ENCODE data around the gene GOLGA6D. TPM values are rescaled to one million over a fixed set of nuclear protein-coding genes. Genes with fewer than 3 reads are reported as not detected.
"Not testable (repeated sequence)": the region's sequence is repeated elsewhere in the genome, so short reads cannot be mapped to it uniquely, and the experiment has no call there.

Gene GOLGA6D

GRCh38 chr15:75339531-75340240 lies 57.1 kb downstream of the GOLGA6D start:
- no peak overlapping the region for H3K4ac ChIP-seq (ENCODE audit: low read depth in 1 of 2, low read length in 2 of 2)
- no peak overlapping the region for H3K4me3 ChIP-seq (ENCODE audit: insufficient read depth in 1 of 2, low read depth in 1 of 2, low read length in 2 of 2)
- H3K18ac ChIP-seq (ENCODE audit: low read depth in 1 of 2, low read length in 2 of 2) = no peak overlapping the region
- H4K91ac ChIP-seq (ENCODE audit: low read length) = no peak overlapping the region
- H3K14ac ChIP-seq (ENCODE audit: low read length in 2 of 2) = no peak overlapping the region
- H3K9me3 ChIP-seq (ENCODE audit: control insufficient read depth, low read length) = no peaks in the 10 kb centered on the region
- no peak for DNase-seq
- peaks cover 15% of the 10 kb centered on the region for H3K79me1 ChIP-seq (replicated peaks; ENCODE audit: low read length, poor library complexity, severe bottlenecking)
- H3K27me3 ChIP-seq (ENCODE audit: control insufficient read depth in 1 of 2, insufficient read depth in 1 of 2, low read length in 2 of 2) = no peaks in the 10 kb centered on the region
- H2BK12ac ChIP-seq (ENCODE audit: low read length in 2 of 2) = no peak overlapping the region
- H3K9ac ChIP-seq (ENCODE audit: low read length) = no peak overlapping the region
- WGBS = 96% methylated on average over 12 of the region's 13 CpGs
- no peak overlapping the region for H2AFZ ChIP-seq (ENCODE audit: low read depth, low read length)
- H2BK15ac ChIP-seq (ENCODE audit: low read depth, poor library complexity, severe bottlenecking) = no peak overlapping the region
- H2AK5ac ChIP-seq (ENCODE audit: low read length, severe bottlenecking) = no peak overlapping the region
- no peak overlapping the region for H2BK5ac ChIP-seq (ENCODE audit: low read depth, low read length, poor library complexity, severe bottlenecking)
- no peak overlapping the region for H3K4me2 ChIP-seq (ENCODE audit: low read length, poor library complexity, severe bottlenecking)
- no peak overlapping the region for H4K8ac ChIP-seq (ENCODE audit: low read length)
- H3K23ac ChIP-seq (ENCODE audit: low read length in 2 of 2) = no peak overlapping the region
- H3K36me3 ChIP-seq (ENCODE audit: control insufficient read depth in 1 of 2, insufficient read depth in 2 of 2, low read depth in 1 of 2, low read length in 2 of 2) = peaks cover 28 to 34% of the 10 kb centered on the region in 2 experiments
- no peak overlapping the region for H2BK120ac ChIP-seq (ENCODE audit: low read depth, low read length)
- no peak overlapping the region for H3K27ac ChIP-seq (ENCODE audit: low read length, poor library complexity, severe bottlenecking)
- H3K4me1 ChIP-seq (ENCODE audit: control insufficient read depth, insufficient read depth, low read depth, low read length) = peaks cover 13% of the 10 kb centered on the region

- 94% methylated on average over 6 of the region's 6 CpGs for WGBS
- Histone ChIP-seq H3K4me1 (ENCODE audit: control insufficient read depth, insufficient read depth, low read depth, low read length) (peaks cover 15% of the 10 kb centered on the region), H3K23ac (ENCODE audit: low read length in 2 of 2) (no peak overlapping the region), H4K8ac (ENCODE audit: low read length) (no peak overlapping the region), H3K4me2 (ENCODE audit: low read length, poor library complexity, severe bottlenecking) (no peak overlapping the region), H3K9ac (ENCODE audit: low read length) (no peak overlapping the region), H3K79me1 (replicated peaks; ENCODE audit: low read length, poor library complexity, severe bottlenecking) (peaks cover 7% of the 10 kb centered on the region), H2BK12ac (ENCODE audit: low read length in 2 of 2) (no peak overlapping the region), H3K9me3 (ENCODE audit: control insufficient read depth, low read length) (no peaks in the 10 kb centered on the region), H2BK15ac (ENCODE audit: low read depth, poor library complexity, severe bottlenecking) (no peak overlapping the region), H3K18ac (ENCODE audit: low read depth in 1 of 2, low read length in 2 of 2) (no peak overlapping the region), H4K91ac (ENCODE audit: low read length) (no peak overlapping the region), H2AK5ac (ENCODE audit: low read length, severe bottlenecking) (no peak overlapping the region), H3K14ac (ENCODE audit: low read length in 2 of 2) (no peak overlapping the region), H2BK5ac (ENCODE audit: low read depth, low read length, poor library complexity, severe bottlenecking) (no peak overlapping the region), H3K4me3 (ENCODE audit: insufficient read depth in 1 of 2, low read depth in 1 of 2, low read length in 2 of 2) (no peak overlapping the region), H2BK120ac (ENCODE audit: low read depth, low read length) (no peak overlapping the region), H3K36me3 (ENCODE audit: control insufficient read depth in 1 of 2, insufficient read depth in 2 of 2, low read depth in 1 of 2, low read length in 2 of 2) (peaks cover 28 to 34% of the 10 kb centered on the region in 2 experiments), H3K27ac (ENCODE audit: low read length, poor library complexity, severe bottlenecking) (no peak overlapping the region), H3K27me3 (ENCODE audit: control insufficient read depth in 1 of 2, insufficient read depth in 1 of 2, low read length in 2 of 2) (peaks cover 0 to 4% of the 10 kb centered on the region in 2 experiments), H3K4ac (ENCODE audit: low read depth in 1 of 2, low read length in 2 of 2) (no peak overlapping the region), H2AFZ (ENCODE audit: low read depth, low read length) (no peak overlapping the region)
- DNase-seq = no peak
These were observed 59.6 kb downstream of the GOLGA6D start for GRCh38 chr15:75342221-75342620.

GRCh38 chr15:75343953-75344352 lies 61.3 kb downstream of the GOLGA6D start:
- not testable (repeated sequence) for H4K8ac ChIP-seq (ENCODE audit: low read length); H2AFZ ChIP-seq (ENCODE audit: low read depth, low read length); H3K4me2 ChIP-seq (ENCODE audit: low read length, poor library complexity, severe bottlenecking); H3K14ac ChIP-seq (ENCODE audit: low read length in 2 of 2); H2AK5ac ChIP-seq (ENCODE audit: low read length, severe bottlenecking); H2BK12ac ChIP-seq (ENCODE audit: low read length in 2 of 2); H3K27ac ChIP-seq (ENCODE audit: low read length, poor library complexity, severe bottlenecking); H4K91ac ChIP-seq (ENCODE audit: low read length); H3K9me3 ChIP-seq (ENCODE audit: control insufficient read depth, low read length); H2BK120ac ChIP-seq (ENCODE audit: low read depth, low read length); H3K18ac ChIP-seq (ENCODE audit: low read depth in 1 of 2, low read length in 2 of 2); H2BK15ac ChIP-seq (ENCODE audit: low read depth, poor library complexity, severe bottlenecking); H3K4ac ChIP-seq (ENCODE audit: low read depth in 1 of 2, low read length in 2 of 2); H3K9ac ChIP-seq (ENCODE audit: low read length); H3K23ac ChIP-seq (ENCODE audit: low read length in 2 of 2); DNase-seq; H3K4me3 ChIP-seq (ENCODE audit: insufficient read depth in 1 of 2, low read depth in 1 of 2, low read length in 2 of 2); H2BK5ac ChIP-seq (ENCODE audit: low read depth, low read length, poor library complexity, severe bottlenecking); H3K27me3 ChIP-seq (ENCODE audit: control insufficient read depth in 1 of 2, insufficient read depth in 1 of 2, low read length in 2 of 2); H3K79me1 ChIP-seq (replicated peaks; ENCODE audit: low read length, poor library complexity, severe bottlenecking)
- WGBS = 80% methylated on average over 7 of the region's 8 CpGs
- Histone ChIP-seq H3K4me1 (ENCODE audit: control insufficient read depth, insufficient read depth, low read depth, low read length) (peaks cover 19% of the 10 kb centered on the region), H3K36me3 (ENCODE audit: control insufficient read depth in 1 of 2, insufficient read depth in 2 of 2, low read depth in 1 of 2, low read length in 2 of 2) (peaks cover 23 to 27% of the 10 kb centered on the region in 2 experiments)

Small RNA genes lying within 50 kb of the gene (small RNA-seq; reads per million reads assigned to genes)
- gene AC068338.1 (ENCODE audit: low read depth) (not detected), gene RN7SL327P (ENCODE audit: low read depth) (not detected), gene RN7SL489P (ENCODE audit: low read depth) (not detected)
